ENCODE measurements around the gene ZNFX1. TPM values are rescaled to one million over a fixed set of nuclear protein-coding genes. Genes with fewer than 3 reads are reported as not detected.
"Not testable (repeated sequence)": the region's sequence is repeated elsewhere in the genome, so short reads cannot be mapped to it uniquely, and the experiment has no call there.

Gene ZNFX1
- total RNA-seq, 1 donor from 2014 or later, result 10.4 TPM

DNA sequence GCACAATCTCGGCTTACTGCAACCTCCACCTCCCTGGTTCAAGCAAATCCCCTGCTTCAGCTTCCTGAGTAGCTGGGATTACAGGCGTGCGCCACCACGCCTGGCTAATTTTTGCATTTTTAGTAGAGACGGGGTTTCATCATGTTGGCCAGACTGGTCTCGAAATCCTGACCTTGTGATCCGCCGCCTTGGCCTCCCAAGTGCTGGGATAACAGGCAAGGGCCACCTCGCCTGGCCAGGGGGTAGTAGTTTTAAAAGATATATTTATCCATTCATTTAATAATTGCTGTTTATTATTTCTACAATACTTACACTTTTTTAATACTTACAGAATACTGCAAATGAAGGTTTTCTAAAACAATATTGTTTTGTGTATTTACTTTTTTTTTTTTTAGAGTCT is 74.1 kb downstream of the ZNFX1 start:
- H3K4me1 Mint-ChIP-seq, result no peaks in the 10 kb centered on the region
- H3K27me3 Mint-ChIP-seq (ENCODE audit: low read depth), result no peaks in the 10 kb centered on the region
- no peak overlapping the region for H3K27ac Mint-ChIP-seq (ENCODE audit: unreplicated experiment)
- no peaks in the 10 kb centered on the region for H3K9me3 Mint-ChIP-seq
- TF ChIP-seq, protein P1, sequence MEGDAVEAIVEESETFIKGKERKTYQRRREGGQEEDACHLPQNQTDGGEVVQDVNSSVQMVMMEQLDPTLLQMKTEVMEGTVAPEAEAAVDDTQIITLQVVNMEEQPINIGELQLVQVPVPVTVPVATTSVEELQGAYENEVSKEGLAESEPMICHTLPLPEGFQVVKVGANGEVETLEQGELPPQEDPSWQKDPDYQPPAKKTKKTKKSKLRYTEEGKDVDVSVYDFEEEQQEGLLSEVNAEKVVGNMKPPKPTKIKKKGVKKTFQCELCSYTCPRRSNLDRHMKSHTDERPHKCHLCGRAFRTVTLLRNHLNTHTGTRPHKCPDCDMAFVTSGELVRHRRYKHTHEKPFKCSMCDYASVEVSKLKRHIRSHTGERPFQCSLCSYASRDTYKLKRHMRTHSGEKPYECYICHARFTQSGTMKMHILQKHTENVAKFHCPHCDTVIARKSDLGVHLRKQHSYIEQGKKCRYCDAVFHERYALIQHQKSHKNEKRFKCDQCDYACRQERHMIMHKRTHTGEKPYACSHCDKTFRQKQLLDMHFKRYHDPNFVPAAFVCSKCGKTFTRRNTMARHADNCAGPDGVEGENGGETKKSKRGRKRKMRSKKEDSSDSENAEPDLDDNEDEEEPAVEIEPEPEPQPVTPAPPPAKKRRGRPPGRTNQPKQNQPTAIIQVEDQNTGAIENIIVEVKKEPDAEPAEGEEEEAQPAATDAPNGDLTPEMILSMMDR (conservative IDR thresholded peaks at IDR 0.05), result no peak
- DNase-seq (ENCODE audit: low read depth, low spot score), result no peak
- no peaks in the 10 kb centered on the region for H3K36me3 Mint-ChIP-seq (ENCODE audit: low read depth)
- no peak overlapping the region for H3K4me3 Mint-ChIP-seq

DNA sequence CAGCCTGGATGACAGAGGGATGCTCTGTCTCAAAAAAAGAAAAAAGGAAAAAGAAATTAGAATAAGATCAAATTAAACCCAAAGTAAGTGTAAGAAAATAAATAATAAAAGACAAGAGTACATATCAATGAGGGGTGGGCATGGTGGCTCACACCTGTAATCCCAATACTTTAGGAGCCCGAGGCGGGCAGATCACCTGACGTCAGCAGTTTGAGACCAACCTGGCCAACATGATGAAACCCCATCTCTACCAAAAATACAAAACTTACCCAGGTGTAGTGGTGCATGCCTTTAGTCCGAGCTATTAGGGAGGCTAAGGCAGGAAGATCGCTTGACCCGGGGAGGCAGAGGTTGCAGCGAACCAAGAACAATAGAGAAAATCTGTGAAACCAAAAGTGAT is 74.8 kb downstream of the ZNFX1 start:
- Mint-ChIP-seq H3K27ac (ENCODE audit: unreplicated experiment) (no peak overlapping the region), H3K9me3 (no peaks in the 10 kb centered on the region), H3K36me3 (ENCODE audit: low read depth) (no peaks in the 10 kb centered on the region), H3K27me3 (ENCODE audit: low read depth) (no peaks in the 10 kb centered on the region), H3K4me1 (no peaks in the 10 kb centered on the region), H3K4me3 (no peak overlapping the region)
- TF ChIP-seq, protein P1 (conservative IDR thresholded peaks at IDR 0.05), result no peak
- no peak for DNase-seq (ENCODE audit: low read depth, low spot score)

DNA sequence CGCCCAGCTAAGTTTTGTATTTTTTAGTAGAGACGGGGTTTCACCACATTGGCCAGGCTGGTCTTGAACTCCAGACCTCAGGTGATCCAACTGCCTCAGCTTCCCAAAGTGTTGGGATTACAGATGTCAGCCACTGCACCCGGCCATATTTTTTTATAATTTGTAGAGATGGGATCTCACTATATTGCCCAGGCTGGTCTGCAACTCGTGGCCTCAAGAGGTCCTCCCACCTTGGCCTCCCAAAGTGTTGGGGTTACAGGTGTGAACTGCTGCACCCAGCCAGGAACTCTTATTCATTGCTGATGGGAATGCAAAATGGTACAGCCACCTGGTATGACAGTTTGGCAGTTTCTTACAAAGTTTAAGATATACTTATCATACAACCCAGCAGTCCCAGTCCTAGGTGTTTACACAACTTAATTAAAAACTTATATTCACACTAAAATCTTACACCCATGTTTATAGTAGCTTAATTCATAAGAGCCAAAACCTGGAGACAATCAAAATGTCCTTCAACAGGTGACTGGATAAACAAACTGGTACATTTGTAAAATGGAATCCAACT is 78.0 kb downstream of the ZNFX1 start:
- Mint-ChIP-seq H3K27ac (ENCODE audit: unreplicated experiment) (no peak overlapping the region), H3K27me3 (ENCODE audit: low read depth) (no peaks in the 10 kb centered on the region), H3K4me1 (no peaks in the 10 kb centered on the region), H3K4me3 (no peak overlapping the region), H3K9me3 (no peaks in the 10 kb centered on the region), H3K36me3 (ENCODE audit: low read depth) (no peaks in the 10 kb centered on the region)
- TF ChIP-seq, protein P1 (conservative IDR thresholded peaks at IDR 0.05), result no peak
- no peak for DNase-seq (ENCODE audit: low read depth, low spot score)

DNA sequence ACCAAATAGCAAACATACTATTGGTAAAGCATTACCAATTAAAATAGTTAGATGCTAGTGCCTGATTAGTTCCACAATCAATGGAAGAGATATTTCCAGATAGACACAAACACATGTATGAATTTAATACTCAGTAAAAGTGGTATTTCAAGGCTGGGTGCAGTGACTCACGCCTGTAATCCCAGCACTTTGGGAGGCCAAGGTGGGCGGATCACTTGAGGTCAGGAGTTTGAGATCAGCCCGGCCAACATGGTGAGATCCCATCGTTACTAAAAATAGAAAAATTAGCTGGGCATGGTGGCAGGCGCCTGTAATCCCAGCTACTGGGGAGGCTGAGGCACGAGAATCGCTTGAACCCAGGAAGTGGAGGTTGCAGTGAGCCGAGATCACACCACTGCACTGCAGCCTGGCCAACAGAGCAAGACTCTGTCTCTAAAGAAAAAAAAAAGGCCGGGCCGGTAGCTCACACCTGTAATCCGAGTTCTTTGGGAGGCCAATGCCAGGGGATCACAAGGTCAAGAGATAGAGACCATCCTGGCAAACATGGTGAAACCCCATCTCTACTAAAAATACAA is 84.8 kb downstream of the ZNFX1 start:
- not testable (repeated sequence) for H3K4me1 Mint-ChIP-seq; H3K27me3 Mint-ChIP-seq (ENCODE audit: low read depth); H3K36me3 Mint-ChIP-seq (ENCODE audit: low read depth); H3K27ac Mint-ChIP-seq (ENCODE audit: unreplicated experiment); H3K4me3 Mint-ChIP-seq; DNase-seq (ENCODE audit: low read depth, low spot score); H3K9me3 Mint-ChIP-seq

Other genes with a start within 250 kb of the ZNFX1 start
- 186 and 196 TPM in 2 replicates for gene CSE1L, start 231.7 kb downstream of the ZNFX1 start, total RNA-seq
- gene STAU1, start 89.7 kb downstream of the ZNFX1 start, total RNA-seq, result 102 and 103 TPM in 2 replicates
- gene DDX27, start 58.6 kb downstream of the ZNFX1 start, total RNA-seq, result 33.2 and 34.3 TPM in 2 replicates
- 1.6 and 2.8 TPM in 2 replicates for gene KCNB1, start 204.6 kb upstream of the ZNFX1 start, total RNA-seq